Muscle layer of duodenum (tissue), 2 donors: ENCODE measurements around the gene ROR1.

ENCODE experiments used
- H3K27ac ChIP-seq: one replicate; pipeline ENCODE4 v1.7.0; 2013; ENCODE audit warnings: mild to moderate bottlenecking, low read length
- H3K27me3 ChIP-seq: one replicate; pipeline ENCODE4 v1.7.0; 2013; ENCODE audit warnings: low read depth, mild to moderate bottlenecking, control low read depth, low read length
- H3K36me3 ChIP-seq, 2 donors: one replicate each; pipeline ENCODE4 v1.7.0; 2013; ENCODE audit warnings: low read length in 2 of 2, control low read depth in 1 of 2, mild to moderate bottlenecking in 1 of 2; ENCODE audit not compliant: insufficient read depth in 2 of 2, control insufficient read depth in 1 of 2
- H3K4me1 ChIP-seq, 2 donors: one replicate each; pipeline ENCODE4 v1.7.0; 2013; ENCODE audit warnings: low read length in 2 of 2, mild to moderate bottlenecking in 2 of 2, control low read depth in 1 of 2, moderate library complexity in 1 of 2; ENCODE audit not compliant: insufficient read depth in 2 of 2, control insufficient read depth in 1 of 2
- H3K4me3 ChIP-seq, 2 donors: one replicate each; pipeline ENCODE4 v1.7.0; 2013; ENCODE audit warnings: low read length in 2 of 2, low read depth in 1 of 2, mild to moderate bottlenecking in 1 of 2
- H3K9me3 ChIP-seq, 2 donors: one replicate each; pipeline ENCODE4 v1.7.0; 2013; ENCODE audit warnings: low read length in 2 of 2, control low read depth in 1 of 2, mild to moderate bottlenecking in 1 of 2; ENCODE audit not compliant: control insufficient read depth in 1 of 2
- donor health status: healthy.

ROR1 gene

DNA sequence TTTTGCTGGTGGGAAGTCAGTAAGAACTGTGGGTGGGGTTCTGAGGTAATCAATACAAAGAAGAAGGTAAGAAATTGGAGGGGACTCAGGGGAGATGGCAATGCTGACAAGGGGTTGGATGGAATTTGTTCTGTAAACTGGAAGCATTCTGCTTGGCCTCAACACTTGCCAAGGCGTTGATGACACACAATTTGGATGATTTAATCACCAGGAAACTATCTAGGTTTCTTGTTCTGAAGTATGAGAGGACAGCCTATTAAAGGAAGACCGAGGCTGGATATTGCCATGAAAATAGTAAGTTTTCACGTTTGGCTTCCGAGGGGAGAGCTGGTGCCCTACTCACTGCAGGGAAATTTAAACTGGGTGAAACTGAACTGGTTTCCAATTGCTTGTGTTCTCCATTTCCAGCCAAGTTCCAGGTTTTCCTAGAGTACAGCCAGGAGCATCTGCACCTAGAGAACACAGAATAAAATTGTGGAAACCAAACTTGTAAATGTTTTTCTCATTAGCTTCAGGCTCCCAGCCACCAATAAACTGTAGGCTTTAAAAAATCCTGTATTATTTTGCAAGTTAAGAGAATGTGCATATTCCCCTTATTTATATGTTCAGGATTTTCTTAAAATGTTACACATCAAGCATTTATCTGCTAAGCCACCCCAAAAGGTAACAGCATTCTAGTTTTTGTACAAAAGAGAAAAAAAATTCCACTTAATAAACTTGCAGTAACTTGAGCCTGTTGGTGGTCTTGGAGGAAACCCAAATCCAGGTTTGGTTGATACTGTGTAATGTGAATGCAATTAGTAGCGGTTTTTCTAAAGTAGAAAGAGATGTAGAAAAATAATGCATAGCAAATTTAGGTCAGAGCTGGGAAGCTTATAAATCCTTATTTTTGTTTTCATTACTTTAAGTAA, 53.8 kb downstream of the ROR1 start:
- no peaks in the 10 kb centered on the region for H3K27me3 ChIP-seq

DNA sequence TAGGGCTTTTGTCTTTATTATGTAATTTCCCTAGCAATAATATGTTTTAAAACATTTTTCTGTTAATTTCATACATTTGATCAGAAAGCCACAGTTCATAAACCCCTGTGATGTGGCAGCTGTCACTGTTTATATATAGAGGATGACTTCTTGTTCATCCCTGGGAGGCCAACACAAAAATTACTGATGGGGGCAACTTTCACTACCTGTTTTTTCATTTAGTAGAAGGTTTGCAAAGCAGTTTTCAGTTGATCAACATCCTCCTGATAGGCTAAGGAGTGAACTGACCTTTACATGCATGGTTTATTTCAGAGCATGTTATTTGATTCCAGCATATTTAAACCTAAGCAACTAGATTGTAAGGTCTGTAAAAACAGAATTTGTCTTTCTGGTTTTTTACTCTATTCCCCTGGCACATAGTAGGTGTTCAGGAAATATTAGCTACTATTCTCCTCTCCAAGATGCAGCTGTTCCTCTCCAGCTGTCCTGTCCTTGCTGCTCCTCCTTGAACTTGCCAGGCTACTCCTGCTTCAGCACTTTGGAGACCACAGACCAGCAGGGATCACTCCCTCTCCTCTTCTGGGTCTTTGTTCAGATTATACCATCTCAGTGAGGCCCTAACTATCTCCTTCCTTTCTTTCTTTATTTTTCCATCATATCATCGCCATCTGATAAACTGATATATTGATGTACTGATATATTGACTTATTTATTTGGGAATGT, 54.7 kb downstream of the ROR1 start:
- no peaks in the 10 kb centered on the region for H3K27me3 ChIP-seq
- H3K27ac ChIP-seq = no peak overlapping the region
- no peak overlapping the region for H3K4me3 ChIP-seq
- H3K4me1 ChIP-seq = peaks cover 14 to 41% of the 10 kb centered on the region in 2 donors
- H3K9me3 ChIP-seq = no peaks in the 10 kb centered on the region
- H3K36me3 ChIP-seq = no peaks in the 10 kb centered on the region

More for the DNA sequence above, 53.8 kb downstream of the ROR1 start:
- peaks cover 14 to 37% of the 10 kb centered on the region in 2 donors for H3K4me1 ChIP-seq
- H3K9me3 ChIP-seq = no peaks in the 10 kb centered on the region
- no peak overlapping the region for H3K4me3 ChIP-seq
- H3K36me3 ChIP-seq = no peaks in the 10 kb centered on the region
- no peak overlapping the region for H3K27ac ChIP-seq

GRCh38 chr1:63829349-63830327, 55.8 kb downstream of the ROR1 start:
- H3K9me3 ChIP-seq = no peaks in the 10 kb centered on the region
- H3K4me1 ChIP-seq = peaks cover 14 to 44% of the 10 kb centered on the region in 2 donors
- no peaks in the 10 kb centered on the region for H3K27me3 ChIP-seq
- H3K27ac ChIP-seq = no peak overlapping the region
- no peaks in the 10 kb centered on the region for H3K36me3 ChIP-seq
- peak overlapping the region in 1 of 2 donors; percentile 7 for H3K4me3 ChIP-seq

DNA sequence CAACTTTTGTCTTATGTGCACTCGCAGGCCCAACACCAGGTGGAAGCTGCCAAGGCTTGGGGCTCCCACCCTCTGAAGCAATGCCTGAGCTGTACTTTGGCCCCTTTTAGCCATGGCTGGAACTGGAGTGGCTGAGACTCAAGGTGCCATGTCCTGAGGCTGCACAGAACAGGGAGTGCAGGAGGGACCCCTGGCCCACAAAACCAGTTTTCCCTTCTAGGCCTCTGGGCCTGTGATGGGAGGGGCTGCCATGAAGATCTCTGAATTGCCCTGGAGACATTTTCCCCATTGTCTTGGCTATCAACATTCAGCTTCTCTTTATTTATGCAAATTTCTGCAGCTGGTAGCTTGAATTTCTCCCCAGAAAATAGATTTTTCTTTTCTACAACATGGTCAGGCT, 57.6 kb downstream of the ROR1 start:
- H3K4me3 ChIP-seq = no peak overlapping the region
- no peaks in the 10 kb centered on the region for H3K27me3 ChIP-seq
- peaks cover 14 to 44% of the 10 kb centered on the region in 2 donors for H3K4me1 ChIP-seq
- H3K9me3 ChIP-seq = no peaks in the 10 kb centered on the region
- no peak overlapping the region for H3K27ac ChIP-seq
- no peaks in the 10 kb centered on the region for H3K36me3 ChIP-seq

DNA sequence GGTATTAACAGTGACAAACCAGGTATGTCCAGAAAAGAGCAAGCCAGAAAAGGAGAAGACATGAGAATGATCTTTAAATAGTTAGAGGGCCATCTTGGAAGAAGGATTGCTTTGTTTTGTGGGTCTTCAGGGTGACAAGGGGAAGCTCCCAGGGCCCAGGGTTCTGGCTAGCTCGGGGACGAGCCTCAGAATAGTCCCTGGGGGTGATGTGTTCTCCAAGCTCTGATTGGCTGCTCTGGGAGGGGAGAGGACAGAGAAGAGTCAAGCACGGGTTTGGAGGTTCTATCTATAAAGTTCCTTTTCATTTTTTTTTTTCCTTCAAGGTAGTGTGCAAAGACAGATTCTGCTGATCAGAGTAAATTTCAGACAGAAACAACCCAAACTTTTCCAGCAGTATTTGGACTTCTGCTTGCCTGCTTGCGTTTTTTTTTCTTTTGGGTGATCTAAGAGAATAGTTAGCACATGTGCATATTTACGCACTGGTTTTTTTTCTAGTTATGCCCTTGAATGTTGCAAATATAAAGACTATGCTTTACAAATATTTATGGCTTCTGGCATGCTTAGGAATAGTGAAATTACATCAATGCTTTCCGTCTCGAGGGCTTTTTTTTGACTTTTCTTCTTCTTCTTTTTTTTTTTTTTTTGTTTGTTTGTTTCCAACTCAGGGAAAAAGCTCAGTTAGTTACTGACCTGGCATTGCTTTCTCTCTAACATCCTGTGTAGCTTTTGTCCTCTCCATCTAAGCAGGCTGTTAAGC, 59.7 kb downstream of the ROR1 start:
- Histone ChIP-seq H3K4me1 (peaks cover 5 to 28% of the 10 kb centered on the region in 2 donors), H3K27me3 (no peaks in the 10 kb centered on the region), H3K36me3 (no peaks in the 10 kb centered on the region), H3K9me3 (no peaks in the 10 kb centered on the region), H3K4me3 (no peak overlapping the region), H3K27ac (no peak overlapping the region)

- H3K4me1 ChIP-seq = peaks cover 0 to 16% of the 10 kb centered on the region in 2 donors
- H3K4me3 ChIP-seq = no peak overlapping the region
- no peak overlapping the region for H3K27ac ChIP-seq
- H3K36me3 ChIP-seq = no peaks in the 10 kb centered on the region
- H3K9me3 ChIP-seq = no peaks in the 10 kb centered on the region
- no peaks in the 10 kb centered on the region for H3K27me3 ChIP-seq
Measured at GRCh38 chr1:63835128-63835527, 61.3 kb downstream of the ROR1 start.

DNA sequence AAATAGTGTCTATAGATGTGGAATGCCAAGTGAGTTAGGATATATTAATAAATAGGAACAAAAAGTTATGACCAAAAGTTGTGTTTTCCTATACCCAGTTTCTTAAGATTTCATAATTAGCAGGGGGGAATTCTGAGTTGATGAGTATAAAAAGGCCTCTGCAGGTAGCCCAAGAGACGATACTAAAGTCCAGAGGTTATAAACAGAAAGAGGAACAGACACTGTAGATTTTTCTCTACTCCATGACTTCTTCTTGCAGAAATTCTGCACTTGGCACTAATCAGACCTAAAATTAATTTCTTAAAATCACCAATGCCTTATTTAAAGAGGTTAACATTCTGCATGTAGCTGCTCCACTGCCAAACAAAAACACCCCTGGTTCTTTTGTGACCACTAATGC, 62.6 kb downstream of the ROR1 start:
- H3K36me3 ChIP-seq = no peaks in the 10 kb centered on the region
- no peaks in the 10 kb centered on the region for H3K9me3 ChIP-seq
- H3K4me1 ChIP-seq = peaks cover 0 to 16% of the 10 kb centered on the region in 2 donors
- no peaks in the 10 kb centered on the region for H3K27me3 ChIP-seq
- H3K27ac ChIP-seq = no peak overlapping the region
- no peak overlapping the region for H3K4me3 ChIP-seq

DNA sequence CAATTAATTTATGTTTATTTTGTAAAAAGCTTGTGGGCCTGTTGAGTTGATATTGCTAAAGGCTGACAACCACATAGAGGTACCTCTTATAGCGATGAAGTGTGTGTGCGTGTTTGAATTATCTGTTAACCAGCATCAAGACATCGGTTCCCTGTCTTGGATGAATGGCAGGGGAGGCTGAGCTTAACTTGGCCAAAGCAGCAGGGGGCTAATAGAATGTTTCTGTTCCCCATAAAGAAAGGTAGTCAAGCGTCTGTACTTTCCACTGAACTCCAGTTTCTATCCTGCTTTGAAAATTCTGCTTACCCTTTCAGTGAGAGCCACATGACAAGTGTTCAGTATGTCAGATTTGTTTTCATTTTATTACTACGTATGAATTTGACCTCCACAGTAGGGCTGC, 63.0 kb downstream of the ROR1 start:
- peaks cover 0 to 11% of the 10 kb centered on the region in 2 donors for H3K4me1 ChIP-seq
- H3K27ac ChIP-seq = no peak overlapping the region
- H3K36me3 ChIP-seq = no peaks in the 10 kb centered on the region
- H3K4me3 ChIP-seq = no peak overlapping the region
- no peaks in the 10 kb centered on the region for H3K9me3 ChIP-seq
- H3K27me3 ChIP-seq = no peaks in the 10 kb centered on the region

DNA sequence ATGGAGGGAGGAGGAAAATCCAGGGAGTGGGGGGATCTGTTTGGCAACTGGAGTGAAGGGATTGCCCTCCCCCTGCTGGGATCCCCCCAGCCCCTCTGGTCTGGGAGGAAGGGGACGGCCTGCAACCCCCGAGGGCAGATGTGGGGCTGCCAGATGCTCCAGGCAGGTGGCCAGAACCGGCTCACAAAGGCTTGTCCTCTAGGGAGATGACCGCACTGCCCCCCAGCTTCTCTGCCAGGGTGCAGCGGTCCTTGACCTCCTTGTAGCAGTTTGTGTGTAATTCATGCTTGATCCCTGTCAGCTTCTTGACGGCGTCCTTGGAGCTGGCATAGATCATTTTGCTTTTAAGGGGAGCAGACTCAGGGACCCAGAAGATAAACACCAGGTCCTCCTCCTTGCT, 69.2 kb downstream of the ROR1 start:
- H3K36me3 ChIP-seq = no peaks in the 10 kb centered on the region
- no peaks in the 10 kb centered on the region for H3K27me3 ChIP-seq
- no peak overlapping the region for H3K4me3 ChIP-seq
- H3K27ac ChIP-seq = no peak overlapping the region
- peaks cover 3 to 7% of the 10 kb centered on the region in 2 donors for H3K4me1 ChIP-seq
- H3K9me3 ChIP-seq = no peaks in the 10 kb centered on the region

DNA sequence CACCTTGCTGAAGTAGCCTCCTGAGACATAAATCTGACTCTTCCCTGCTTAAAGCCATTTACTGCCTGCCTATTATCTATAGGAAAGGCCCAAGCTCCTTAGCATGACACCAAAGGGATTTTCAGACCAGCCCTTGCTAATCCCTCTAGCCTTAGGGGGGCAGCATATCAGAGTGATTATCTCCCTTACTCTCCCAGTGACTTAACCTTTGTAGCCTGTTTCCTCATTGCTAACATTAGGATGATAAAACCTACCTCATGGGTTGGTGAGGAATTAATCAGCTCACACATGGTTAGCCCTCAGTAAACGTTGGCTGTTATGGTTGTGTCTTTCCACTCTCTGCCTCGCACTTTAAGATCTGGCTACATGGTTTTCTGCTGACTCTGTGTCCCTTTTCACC, 70.1 kb downstream of the ROR1 start:
- Histone ChIP-seq H3K27me3 (no peaks in the 10 kb centered on the region), H3K4me3 (no peak overlapping the region), H3K4me1 (peaks cover 3 to 6% of the 10 kb centered on the region in 2 donors), H3K36me3 (no peaks in the 10 kb centered on the region), H3K27ac (no peak overlapping the region), H3K9me3 (no peaks in the 10 kb centered on the region)
